Heart left ventricle (tissue), 16 donors: ENCODE results near the gene SSR1. TPM values are rescaled to one million over a fixed set of nuclear protein-coding genes. Genes with fewer than 3 reads are reported as not detected.
"Not testable (repeated sequence)": the region's sequence is repeated elsewhere in the genome, so short reads cannot be mapped to it uniquely, and the experiment has no call there.

Experiments
- ATAC-seq, 4 donors: fragments of 200-7000 bp; cut with Tn5 transposase; one replicate each; pipeline ENCODE4 v1.9.1; 2020 to 2022; ENCODE audit warnings: moderate library complexity in 4 of 4, mild to moderate bottlenecking in 3 of 4, moderate number of reproducible peaks in 1 of 4
- DNase-seq, 5 donors: peaks; one replicate each; pipeline ENCODE4 v3.0.0-alpha.2; 2020
- H3K27ac ChIP-seq, 12 donors: fragments of 200-600 bp; sonication (generic) in 4 of 12; one replicate each; pipeline versions ENCODE4 v1.5.0 to v1.8.0; 2016 to 2022; ENCODE audit warnings: mild to moderate bottlenecking in 2 of 12
- H3K27me3 ChIP-seq, 9 donors: fragments of 200-600 bp; sonication (generic) in 2 of 9; one replicate each; pipeline versions ENCODE4 v1.5.1 to v1.8.0; 2016 to 2022; ENCODE audit warnings: mild to moderate bottlenecking in 3 of 9
- H3K36me3 ChIP-seq, 9 donors: fragments of 200-600 bp; sonication (generic) in 2 of 9; one replicate each; pipeline versions ENCODE4 v1.5.0 to v1.8.0; 2018 to 2022; ENCODE audit warnings: mild to moderate bottlenecking in 2 of 9
- H3K4me1 ChIP-seq, 12 donors: fragments of 200-600 bp; sonication (generic) in 4 of 12; one replicate each; pipeline versions ENCODE4 v1.5.0 to v1.8.0; 2016 to 2022; ENCODE audit warnings: mild to moderate bottlenecking in 3 of 12
- H3K4me3 ChIP-seq, 12 donors: fragments of 200-600 bp; sonication (generic) in 4 of 12; one replicate each; pipeline versions ENCODE4 v1.5.0 to v1.8.0; 2017 to 2022; ENCODE audit warnings: mild to moderate bottlenecking in 9 of 12, moderate library complexity in 4 of 12
- H3K9me3 ChIP-seq, 12 donors: fragments of 200-600 bp; sonication (generic) in 4 of 12; one replicate each; pipeline versions ENCODE4 v1.5.0 to v1.8.0; 2016 to 2022; ENCODE audit warnings: mild to moderate bottlenecking in 1 of 12
- CTCF ChIP-seq, 12 donors: fragments of 200-600 bp; sonication (generic) in 4 of 12; IDR thresholded peaks; one replicate each; pipeline versions ENCODE4 v1.5.0 to v1.8.0; 2018 to 2022; ENCODE audit warnings: antibody characterized with exemption in 12 of 12, mild to moderate bottlenecking in 5 of 12
- POLR2A ChIP-seq, 2 donors: fragments of 450-650 bp; IDR thresholded peaks; one replicate each; pipeline ENCODE4 v1.6.1; 2017; ENCODE audit warnings: antibody characterized with exemption in 2 of 2, mild to moderate bottlenecking in 2 of 2, moderate library complexity in 2 of 2
- WGBS, 4 donors: extraction: QIAGEN DNeasy Blood & Tissue Kit in 2 of 4; methylation state at CpG; one replicate each; pipeline versions ENCODE4 v1.1.5 to v1.1.7; 2013 to 2018; 5-methylcytosine and 5-hydroxymethylcytosine counted together
- intact Hi-C, 10 donors: fragments of 100-400 bp; cut with DNase I; formaldehyde crosslinking; loops; one replicate each; pipeline versions ENCODE4 v1.11.1 to v1.14.2; 2022
- polyA plus RNA-seq, 2 donors: library from polyadenylated mRNA; stranded (reverse); fragments of 200-250 nt; gene quantifications; one replicate each; pipeline ENCODE4 v1.2.3, GENCODE V29; 2013
- total RNA-seq, 9 donors: library from RNA; depleted of rRNA in 2 of 9; stranded (reverse); fragments of >200 nt in 2 of 9; fragmentation: NEBNext Ultra II Directional in 3 of 9; extraction: Animal tissue kit (Norgen Biotek cat#: 25700) in 3 of 9; gene quantifications; one replicate each; pipeline versions ENCODE4 v1.1.0 to v1.2.4, GENCODE V29; 2016 to 2023
- donor health status: ischemic (EF 13 %, LVEDD 7.1; RV severe dilation, severe dysfunction).
- donor health status: healthy with polysubstance abuse.
- donor health status: DM: no; HTN: yes; CAD: no.
- donor health status: DM: no; HTN: no; CAD: no.
- donor health status: ischemic (EF 25% LVEDD 6.9; RV normal size, moderate dysfunction).
- donor health status: ischemic (EF 25% LVEDD 5.7; RV mildly dilated, moderate dysfunction).
- donor health status: healthy.
- donor health status: DM: yes; HTN: yes; CAD: no.
- donor health status: ischemic (EF 35%, LVEDD 5.7; RV mildly dilated, moderate dysfunction).
- donor health status: nonischemic (EF 11% LVEDD 7.7; RV severe dilation, severe dysfunction).
- donor health status: DM: yes; HTN: yes; CAD: no.
- donor health status: PGD.
- donor health status: ischemic (EF 29% LVEDD 5.4; RV normal size, mild dysfunction).
- donor health status: nonischemic (EF 23%, LVEDD 6.1; RV moderate dilation, normal function).

Gene SSR1
- total and polyA plus RNA-seq, 11 donors = 8.6 to 106 (median 67.9) TPM

GRCh38 chr6:7316658-7317533 lies 3.9 kb upstream of the SSR1 start:
- Histone ChIP-seq H3K9me3 (no peaks in the 10 kb centered on the region), H3K36me3 (no peaks in the 10 kb centered on the region), H3K4me1 (peaks cover 0 to 19% (median 5%) of the 10 kb centered on the region in 12 donors), H3K4me3 (no peak overlapping the region), H3K27ac (no peak overlapping the region), H3K27me3 (no peaks in the 10 kb centered on the region)
- TF ChIP-seq POLR2A (IDR thresholded peaks at IDR 0.05) (no peak), CTCF (IDR thresholded peaks at IDR 0.05) (no peak)
- WGBS, 4 donors = 91 to 95% (median 93%) methylated on average over 28 to 41 of the region's 41 CpGs
- intact Hi-C loops = loop anchor here in 3 of 10 donors (10.0 kb wide), 2 partner anchors 68 to 298 kb away; partner anchors contain the start of genes CAGE1 (in 1 of the 3) and RIOK1 (in 1 of the 3)
- no peak for DNase-seq
- ATAC-seq = no peak

DNA sequence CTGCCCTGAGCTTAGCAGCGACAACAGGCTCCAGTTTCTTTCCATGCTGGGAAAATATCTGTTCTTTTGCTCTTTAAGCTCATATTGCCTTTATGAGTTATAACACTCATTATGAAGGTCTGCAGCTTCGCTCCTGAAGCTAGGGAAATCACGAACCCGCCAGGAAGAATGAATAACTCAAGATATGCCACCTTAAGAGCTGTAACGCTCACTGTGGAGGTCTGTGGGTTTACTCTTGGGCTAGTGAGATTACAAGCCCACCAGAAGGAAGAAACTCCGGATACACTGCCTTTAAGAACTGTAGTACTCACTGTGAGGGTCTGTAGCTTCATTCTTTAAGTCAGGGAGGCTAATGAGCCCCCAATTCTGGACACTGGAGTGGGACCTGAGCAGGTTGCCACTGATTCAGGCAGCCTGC lies 3.0 kb upstream of the SSR1 start:
- Histone ChIP-seq H3K36me3 (no peaks in the 10 kb centered on the region), H3K4me1 (peaks cover 0 to 28% (median 14%) of the 10 kb centered on the region in 12 donors), H3K27ac (no peak overlapping the region), H3K4me3 (no peak overlapping the region), H3K9me3 (no peaks in the 10 kb centered on the region), H3K27me3 (no peaks in the 10 kb centered on the region)
- intact Hi-C loops = loop anchor here in 3 of 10 donors (10.0 kb wide), 2 partner anchors 69 to 299 kb away; partner anchors contain the start of genes CAGE1 (in 1 of the 3) and RIOK1 (in 1 of the 3)
- WGBS, 4 donors = 81 to 87% (median 86%) methylated on average over 6 of the region's 6 CpGs
- DNase-seq (no peak), ATAC-seq (no peak)
- no peak for TF ChIP-seq CTCF (IDR thresholded peaks at IDR 0.05)
- no peak for TF ChIP-seq POLR2A (IDR thresholded peaks at IDR 0.05)

DNA sequence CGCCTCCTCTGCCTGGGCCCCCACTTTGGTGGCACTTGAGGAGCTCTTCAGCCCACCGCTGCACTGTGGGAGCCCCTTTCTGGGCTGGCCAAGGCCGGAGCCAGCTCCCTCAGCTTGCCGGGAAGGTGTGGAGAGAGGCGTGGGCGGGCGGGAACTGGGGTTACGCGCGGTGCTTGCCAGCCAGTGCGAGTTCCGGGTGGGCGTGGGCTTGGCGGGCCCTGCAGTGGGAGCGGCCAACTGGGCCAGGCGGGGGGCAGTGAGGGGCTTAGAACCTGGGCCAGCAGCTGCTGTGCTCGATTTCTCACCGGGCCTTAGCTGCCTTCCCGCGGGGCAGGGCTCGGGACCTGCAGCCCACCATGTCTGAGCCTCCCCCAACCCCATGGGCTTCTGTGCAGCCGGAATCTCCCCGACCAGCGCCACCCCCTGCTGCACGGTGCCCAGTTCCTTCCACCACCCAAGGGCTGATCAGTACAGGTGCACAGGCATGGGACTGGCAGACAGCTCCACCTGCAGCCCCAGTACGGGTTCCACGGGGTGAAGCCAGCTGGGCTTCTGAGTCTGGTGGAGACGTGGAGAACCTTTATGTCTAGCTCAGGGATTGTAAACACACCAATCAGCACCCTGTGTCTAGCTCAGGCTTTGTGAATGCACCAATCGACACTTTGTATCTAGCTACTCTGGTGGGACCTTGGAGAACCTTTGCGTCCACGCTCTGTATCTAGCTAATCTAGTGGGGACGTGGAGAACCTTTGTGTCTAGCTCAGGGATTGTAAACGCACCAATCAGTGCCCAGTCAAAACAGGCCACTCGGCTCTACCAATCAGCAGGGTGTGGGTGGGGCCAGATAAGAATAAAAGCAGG lies 2.3 kb upstream of the SSR1 start:
- intact Hi-C loops = loop anchor here in 3 of 10 donors (10.0 kb wide), 2 partner anchors 69 to 299 kb away; partner anchors contain the start of genes CAGE1 (in 1 of the 3) and RIOK1 (in 1 of the 3)
- H3K4me3 ChIP-seq = peak overlapping the region in 1 of 12 donors; percentile 33
- peak overlapping the region in 1 of 12 donors; percentile 97 for H3K27ac ChIP-seq
- not testable (repeated sequence) for H3K36me3 ChIP-seq, H3K9me3 ChIP-seq, DNase-seq, H3K27me3 ChIP-seq, ATAC-seq
- WGBS, 4 donors = 86 to 93% (median 88%) methylated on average over 30 to 34 of the region's 34 CpGs
- peaks cover 0 to 35% (median 17%) of the 10 kb centered on the region in 12 donors for H3K4me1 ChIP-seq

DNA sequence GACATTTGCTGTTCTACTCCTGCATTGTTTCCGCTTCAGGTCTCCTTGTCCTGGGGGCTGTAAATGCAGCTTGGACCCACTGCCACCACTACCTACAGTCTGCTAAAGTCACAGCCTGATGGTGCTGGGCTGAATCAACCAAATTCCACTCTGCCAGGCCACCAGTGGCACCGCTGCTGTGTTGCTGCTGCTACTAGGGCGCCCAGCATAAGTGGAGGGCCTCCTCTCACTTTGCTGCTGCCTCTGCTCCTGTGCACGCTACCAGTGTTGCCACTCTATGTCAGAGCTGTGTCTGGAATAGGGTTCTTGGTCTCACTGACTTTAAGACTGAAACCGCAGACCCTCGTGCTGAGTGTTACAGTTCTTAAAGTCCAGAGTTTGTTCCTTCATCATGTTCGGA lies 1.4 kb upstream of the SSR1 start:
- DNase-seq (no peak), ATAC-seq (no peak)
- WGBS, 4 donors = 88 to 98% (median 96%) methylated on average over 7 of the region's 7 CpGs
- no peaks in the 10 kb centered on the region for H3K27me3 ChIP-seq
- no peak for TF ChIP-seq CTCF (IDR thresholded peaks at IDR 0.05)
- TF ChIP-seq POLR2A (IDR thresholded peaks at IDR 0.05) = no peak
- no peaks in the 10 kb centered on the region for H3K9me3 ChIP-seq
- H3K4me1 ChIP-seq = peaks cover 0 to 42% (median 17%) of the 10 kb centered on the region in 12 donors
- peak overlapping the region in 1 of 12 donors; percentile 97 for H3K27ac ChIP-seq
- H3K4me3 ChIP-seq = peak overlapping the region in 1 of 12 donors; percentile 33
- intact Hi-C loops = loop anchor here in 5 of 10 donors (5.0 to 10.0 kb wide), 3 partner anchors 70 to 300 kb away; partner anchors contain the start of genes CAGE1 (in 3 of the 5) and RIOK1 (in 3 of the 5)
- H3K36me3 ChIP-seq = peaks cover 0 to 7% (median 4%) of the 10 kb centered on the region in 9 donors
